Activated CD4-positive, alpha-beta T cell treated with anti-CD3 and anti-CD28 coated beads for 1 hour (primary cell): Measurements from ENCODE around the gene RHOXF1.
"Not testable (repeated sequence)": the region's sequence is repeated elsewhere in the genome, so short reads cannot be mapped to it uniquely, and the experiment has no call there.

Source experiments
- DNase-seq: peaks from one replicate; pipeline ENCODE4 v3.0.0-alpha.2; 2020

The RHOXF1 gene

GRCh38 chrX:120085553-120086185 is 30.0 kb downstream of the RHOXF1 start:
- DNase-seq = not testable (repeated sequence)

GRCh38 chrX:120077590-120077989 is 38.1 kb downstream of the RHOXF1 start, which contains the start of gene RHOXF2B:
Gene RHOXF2B, minus strand, starts transcription at chrX:120077690. Its CDS starts 138 bp downstream, at chrX:120077552.
- not testable (repeated sequence) for DNase-seq

- DNase-seq = not testable (repeated sequence)
These were observed 49.5 kb downstream of the RHOXF1 start for GRCh38 chrX:120066169-120066568.
